NCI-H146 (cell line): Measurements from ENCODE around the gene ACTL6B.

Source experiments
- DNase-seq: peaks from one replicate; lab custom pipeline; 2025; lab: John Stamatoyannopoulos, UW

ACTL6B gene

DNA sequence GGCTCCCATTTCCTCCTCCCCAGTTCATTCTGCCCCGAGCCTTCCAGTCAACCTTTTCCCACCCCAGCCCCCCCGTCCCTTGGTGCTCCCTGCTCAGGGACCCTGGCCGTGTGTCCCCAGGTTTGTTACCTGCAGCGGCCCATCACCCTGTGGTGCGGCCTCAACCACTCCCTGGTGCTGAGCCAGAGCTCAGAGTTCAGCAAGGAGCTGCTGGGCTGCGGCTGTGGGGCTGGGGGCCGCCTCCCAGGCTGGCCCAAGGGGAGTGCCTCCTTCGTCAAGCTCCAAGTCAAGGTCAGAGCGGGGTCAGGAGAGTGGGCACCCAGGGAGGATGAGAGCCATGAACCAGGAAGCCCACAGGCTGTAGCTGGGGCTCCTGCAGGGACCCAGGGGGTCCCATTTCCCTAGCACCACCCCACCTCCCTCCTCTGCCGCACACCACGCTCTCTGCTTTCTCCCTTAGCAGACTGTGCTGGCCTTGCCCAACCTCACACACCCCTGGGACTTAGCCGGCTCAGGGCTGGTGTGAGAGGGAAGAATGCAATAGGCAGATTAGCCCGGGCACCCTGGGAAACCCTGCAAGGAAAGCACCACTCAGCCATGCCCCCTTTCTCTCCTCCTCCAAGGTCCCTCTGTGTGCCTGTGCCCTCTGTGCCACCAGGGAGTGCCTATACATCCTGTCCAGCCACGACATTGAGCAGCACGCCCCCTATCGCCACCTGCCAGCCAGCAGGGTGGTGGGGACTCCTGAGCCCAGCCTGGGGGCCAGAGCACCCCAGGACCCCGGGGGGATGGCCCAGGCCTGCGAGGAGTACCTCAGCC, 56.1 kb downstream of the ACTL6B start:
- no peak for DNase-seq

DNA sequence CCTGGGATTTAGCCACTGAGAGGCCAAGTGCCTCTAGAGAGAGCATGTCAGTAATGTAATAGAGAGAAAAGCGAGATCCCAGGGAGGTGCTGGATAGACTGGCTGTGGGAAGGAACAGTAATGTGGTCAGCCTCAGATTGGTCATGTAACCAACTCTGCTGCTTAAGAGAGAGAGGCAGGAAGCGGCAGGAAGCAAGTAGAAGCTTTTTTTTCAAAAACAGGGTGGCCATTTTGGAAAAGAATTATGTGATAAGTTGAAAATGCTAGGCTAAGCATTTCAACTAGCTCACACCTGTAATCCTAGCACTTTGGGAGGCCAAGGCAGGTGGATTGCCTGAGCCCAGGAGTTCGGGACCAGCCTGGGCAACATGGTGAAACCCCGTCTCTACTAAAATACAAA, 57.8 kb downstream of the ACTL6B start:
- DNase-seq: no peak

DNA sequence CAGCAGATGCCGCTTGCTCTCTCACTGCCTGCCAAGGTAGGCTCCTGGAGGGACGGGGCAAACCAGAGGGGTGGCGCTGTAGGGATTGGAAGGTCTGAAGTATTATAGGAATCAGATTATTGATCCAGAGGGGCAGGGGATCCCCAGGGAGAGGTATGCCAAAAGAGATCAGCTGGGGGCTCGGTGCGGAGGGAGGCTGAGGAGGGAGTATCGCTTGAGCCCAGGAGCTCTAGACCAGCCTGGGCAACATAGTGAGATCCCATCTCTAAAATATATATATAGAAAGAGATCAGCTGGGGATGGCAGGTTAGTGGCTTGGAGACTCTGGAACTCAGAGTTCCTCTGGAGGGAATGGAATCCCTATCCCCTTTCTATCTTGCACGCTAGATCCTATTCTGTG, 61.1 kb downstream of the ACTL6B start:
- no peak for DNase-seq
